AG04450 (cell line): ENCODE results near the gene ALOX12B. TPM values are rescaled to one million over a fixed set of nuclear protein-coding genes. Genes with fewer than 3 reads are reported as not detected.

Experiments used
- CTCF ChIA-PET: fragments of 300-600, 350-600 bp; formaldehyde crosslinking; extraction: SDS; loops from one replicate; lab custom pipeline; 2022; ENCODE audit warnings: antibody characterized with exemption, inconsistent platforms; lab: Charles Lee
- POLR2A ChIA-PET: fragments of 350-600 bp; formaldehyde crosslinking; extraction: SDS; loops from one replicate; lab custom pipeline; 2021; ENCODE audit warnings: antibody characterized with exemption, inconsistent platforms; lab: Yijun Ruan, JAX
- DNase-seq: peaks from one replicate; pipeline ENCODE4 v3.0.0-alpha.2; 2011; ENCODE audit warnings: low read depth, low spot score
- H3K27ac ChIP-seq: one replicate; pipeline ENCODE4 v1.5.1; 2012; ENCODE audit warnings: low read depth, low read length, control low read depth
- H3K27me3 ChIP-seq: one replicate; pipeline ENCODE4 v1.6.0; 2012; ENCODE audit warnings: low read length; ENCODE audit not compliant: control insufficient read depth, insufficient read depth
- H3K4me3 ChIP-seq: 2 replicates; pipeline ENCODE4 v1.5.1; 2011; ENCODE audit warnings: mild to moderate bottlenecking, low read depth, low read length, control low read depth
- H3K9me3 ChIP-seq: 2 replicates; pipeline ENCODE4 v1.5.1; 2012; ENCODE audit warnings: low read length; ENCODE audit not compliant: control insufficient read depth, insufficient read depth
- polyA plus RNA-seq: library from polyadenylated mRNA; depleted of rRNA; stranded (reverse); fragments of >200 nt; gene quantifications from 2 replicates; pipeline ENCODE4 v1.2.3, GENCODE V29; 2011
- TF ChIP-seq, protein P1 (sequence below): IDR thresholded peaks from 2 replicates; pipeline ENCODE4 v1.5.1; 2011; ENCODE audit warnings: low read depth, low read length, control low read depth, inconsistent platforms

Gene ALOX12B
- polyA plus RNA-seq, 1 experiment = not detected

GRCh38 chr17:8075574-8076342 lies 11.8 kb downstream of the ALOX12B start:
- POLR2A ChIA-PET = no interaction called here
- Histone ChIP-seq H3K27me3 (peaks cover 78% of the 10 kb centered on the region), H3K27ac (no peak overlapping the region), H3K9me3 (peaks cover 4% of the 10 kb centered on the region; the same call in 1 of the 2 replicates), H3K4me3 (no peak overlapping the region)
- CTCF ChIA-PET = interaction anchor here (1.0 to 9.2 kb wide), 6 partner anchors 16 to 225 kb away, joined by 4 to 124 read pairs (median 18); partner anchors contain the start of gene ALOXE3
- TF ChIP-seq, protein P1, sequence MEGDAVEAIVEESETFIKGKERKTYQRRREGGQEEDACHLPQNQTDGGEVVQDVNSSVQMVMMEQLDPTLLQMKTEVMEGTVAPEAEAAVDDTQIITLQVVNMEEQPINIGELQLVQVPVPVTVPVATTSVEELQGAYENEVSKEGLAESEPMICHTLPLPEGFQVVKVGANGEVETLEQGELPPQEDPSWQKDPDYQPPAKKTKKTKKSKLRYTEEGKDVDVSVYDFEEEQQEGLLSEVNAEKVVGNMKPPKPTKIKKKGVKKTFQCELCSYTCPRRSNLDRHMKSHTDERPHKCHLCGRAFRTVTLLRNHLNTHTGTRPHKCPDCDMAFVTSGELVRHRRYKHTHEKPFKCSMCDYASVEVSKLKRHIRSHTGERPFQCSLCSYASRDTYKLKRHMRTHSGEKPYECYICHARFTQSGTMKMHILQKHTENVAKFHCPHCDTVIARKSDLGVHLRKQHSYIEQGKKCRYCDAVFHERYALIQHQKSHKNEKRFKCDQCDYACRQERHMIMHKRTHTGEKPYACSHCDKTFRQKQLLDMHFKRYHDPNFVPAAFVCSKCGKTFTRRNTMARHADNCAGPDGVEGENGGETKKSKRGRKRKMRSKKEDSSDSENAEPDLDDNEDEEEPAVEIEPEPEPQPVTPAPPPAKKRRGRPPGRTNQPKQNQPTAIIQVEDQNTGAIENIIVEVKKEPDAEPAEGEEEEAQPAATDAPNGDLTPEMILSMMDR = no peak
- no peak for DNase-seq

DNA sequence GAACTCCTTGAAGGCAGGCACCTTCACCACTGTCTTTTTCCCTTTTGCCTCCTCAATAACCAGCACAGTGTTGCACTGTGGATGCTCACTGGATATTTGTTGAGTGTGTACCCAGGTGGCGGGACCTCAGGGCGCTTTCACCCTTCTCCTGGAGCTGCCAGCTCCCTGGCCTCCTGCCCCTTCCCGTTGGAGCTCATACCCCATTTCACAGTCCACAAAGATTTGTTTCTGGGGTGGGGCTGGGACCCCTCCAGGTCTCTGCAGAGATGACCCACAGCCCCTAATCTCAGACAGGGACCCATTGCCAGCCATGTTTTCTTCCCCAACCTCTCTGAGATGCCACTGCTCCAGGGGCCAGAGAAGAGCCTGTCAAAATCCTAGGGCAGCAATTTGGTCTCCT lies 12.4 kb downstream of the ALOX12B start:
- H3K27ac ChIP-seq = no peak overlapping the region
- DNase-seq = no peak
- H3K4me3 ChIP-seq = no peak overlapping the region
- H3K9me3 ChIP-seq = peaks cover 4% of the 10 kb centered on the region; the same call in 1 of the 2 replicates
- POLR2A ChIA-PET = no interaction called here
- CTCF ChIA-PET = interaction anchor here (0.6 to 9.2 kb wide), 9 partner anchors 9 to 225 kb away, joined by 3 to 124 read pairs (median 10); partner anchors contain the start of gene ALOXE3
- TF ChIP-seq, protein P1 = no peak
- H3K27me3 ChIP-seq = peaks cover 77% of the 10 kb centered on the region

- CTCF ChIA-PET = interaction anchor here (0.6 to 9.2 kb wide), 16 partner anchors 9 to 226 kb away, joined by 3 to 124 read pairs (median 4); partner anchors contain the start of gene ALOXE3
- POLR2A ChIA-PET = interaction anchor here (0.6 kb wide), 1 partner anchor 218 kb away, joined by 3 read pairs; no protein-coding TSS in a partner anchor
- Histone ChIP-seq H3K9me3 (peaks cover 4% of the 10 kb centered on the region; the same call in 1 of the 2 replicates), H3K4me3 (no peak overlapping the region), H3K27me3 (peaks cover 75% of the 10 kb centered on the region), H3K27ac (no peak overlapping the region)
- DNase-seq = no peak
- TF ChIP-seq, protein P1 = no peak
Measured at GRCh38 chr17:8074554-8074953, 13.0 kb downstream of the ALOX12B start.

DNA sequence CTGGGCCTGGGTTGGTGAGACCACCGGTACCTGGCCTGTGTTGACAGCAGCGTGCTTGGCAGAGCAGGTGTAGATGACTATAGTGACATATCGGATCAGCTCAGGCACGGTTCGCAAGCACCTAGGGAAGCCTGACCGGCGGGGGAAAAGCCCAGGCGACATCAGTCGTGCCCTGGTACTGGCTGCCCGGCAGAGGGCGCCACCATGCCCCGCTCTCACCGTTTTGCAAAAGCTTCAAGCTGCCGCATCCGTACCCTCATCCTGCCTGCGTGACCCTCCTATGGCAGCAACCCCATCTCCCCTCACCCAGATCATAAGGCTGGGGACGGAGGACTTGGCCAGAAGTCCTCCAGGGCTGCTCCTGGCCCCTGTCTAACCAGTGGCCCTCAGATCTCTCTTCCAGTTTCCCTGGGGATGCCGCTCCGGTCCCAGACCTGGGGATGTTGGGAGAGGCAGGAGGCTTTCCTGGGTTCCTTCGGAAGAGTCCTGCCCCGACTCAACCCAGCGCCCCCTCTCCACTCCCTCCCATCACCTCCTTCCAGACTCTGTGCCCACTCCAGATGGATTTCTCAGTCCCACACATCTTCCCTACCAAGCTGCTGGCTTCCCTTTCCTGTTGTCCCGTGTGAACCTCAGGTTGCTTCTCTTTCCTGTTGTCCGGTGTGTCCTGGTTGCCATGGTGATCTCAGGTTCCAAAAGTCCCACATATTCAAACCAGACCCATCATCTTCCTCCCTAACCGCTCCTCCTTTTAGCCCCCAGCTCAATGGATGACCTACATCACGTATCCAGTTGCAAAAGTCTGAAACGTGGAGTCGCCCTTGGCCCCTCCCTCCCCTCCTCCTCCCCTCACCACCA lies 13.7 kb downstream of the ALOX12B start:
- Histone ChIP-seq H3K9me3 (peaks cover 4% of the 10 kb centered on the region; the same call in 1 of the 2 replicates), H3K27me3 (peaks cover 72% of the 10 kb centered on the region), H3K4me3 (no peak overlapping the region), H3K27ac (peak overlapping the region; percentile 11)
- ChIA-PET CTCF (interaction anchor here (0.6 to 9.2 kb wide), 25 partner anchors 10 to 316 kb away, joined by 3 to 124 read pairs (median 4); partner anchors contain the start of genes ALOXE3, KCNAB3 and SLC25A35), POLR2A (interaction anchor here (0.6 kb wide), 1 partner anchor 219 kb away, joined by 3 read pairs; no protein-coding TSS in a partner anchor)
- no peak for DNase-seq
- TF ChIP-seq, protein P1 = peak; percentile 83
